ENCODE results near the gene HOXC9.

HOXC9 gene

DNA sequence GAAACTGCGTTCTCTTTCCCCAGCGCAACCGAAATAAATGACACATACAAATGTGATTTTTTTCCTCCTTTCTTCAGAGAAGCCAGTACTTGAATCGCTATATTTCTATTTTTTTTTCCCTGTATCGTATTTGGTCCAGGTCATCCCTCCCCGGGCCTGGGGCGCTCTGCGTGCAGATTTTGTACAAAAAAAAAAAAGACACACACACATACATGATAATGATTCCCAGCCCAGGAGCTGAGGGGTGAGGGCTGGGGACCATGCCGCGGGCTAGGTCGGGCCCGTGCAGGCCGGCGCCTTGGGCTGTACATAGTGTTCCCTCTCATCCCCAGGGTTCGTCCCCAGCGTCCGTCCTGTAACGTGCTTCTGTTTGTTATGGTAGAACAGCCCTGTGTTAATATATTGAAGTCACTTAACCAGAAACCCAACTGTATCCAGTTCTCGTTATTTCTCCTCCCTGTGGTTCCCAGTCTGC is 3.0 kb downstream of the HOXC9 start:
- no peak for DNase-seq

DNA sequence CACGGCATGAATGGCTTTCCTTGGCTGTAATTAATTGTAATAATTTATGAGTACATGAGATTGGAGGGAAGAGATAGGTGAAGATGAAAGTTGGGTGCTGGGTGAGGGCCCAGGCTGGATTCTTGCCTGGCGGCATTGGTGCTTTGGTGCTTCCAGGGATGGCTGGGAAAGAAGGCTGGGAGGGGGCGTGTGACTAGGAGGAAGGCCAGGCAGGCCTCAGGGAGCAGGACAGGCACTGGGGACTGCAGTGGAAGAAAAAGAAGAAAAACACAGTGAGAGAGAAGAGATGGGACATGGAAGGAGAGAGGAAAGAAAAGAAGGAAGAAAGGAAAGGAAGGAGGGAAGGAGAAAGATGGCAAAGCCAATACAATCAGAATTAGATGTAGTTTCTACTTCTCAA is 3.7 kb downstream of the HOXC9 start:
- no peak for DNase-seq

DNA sequence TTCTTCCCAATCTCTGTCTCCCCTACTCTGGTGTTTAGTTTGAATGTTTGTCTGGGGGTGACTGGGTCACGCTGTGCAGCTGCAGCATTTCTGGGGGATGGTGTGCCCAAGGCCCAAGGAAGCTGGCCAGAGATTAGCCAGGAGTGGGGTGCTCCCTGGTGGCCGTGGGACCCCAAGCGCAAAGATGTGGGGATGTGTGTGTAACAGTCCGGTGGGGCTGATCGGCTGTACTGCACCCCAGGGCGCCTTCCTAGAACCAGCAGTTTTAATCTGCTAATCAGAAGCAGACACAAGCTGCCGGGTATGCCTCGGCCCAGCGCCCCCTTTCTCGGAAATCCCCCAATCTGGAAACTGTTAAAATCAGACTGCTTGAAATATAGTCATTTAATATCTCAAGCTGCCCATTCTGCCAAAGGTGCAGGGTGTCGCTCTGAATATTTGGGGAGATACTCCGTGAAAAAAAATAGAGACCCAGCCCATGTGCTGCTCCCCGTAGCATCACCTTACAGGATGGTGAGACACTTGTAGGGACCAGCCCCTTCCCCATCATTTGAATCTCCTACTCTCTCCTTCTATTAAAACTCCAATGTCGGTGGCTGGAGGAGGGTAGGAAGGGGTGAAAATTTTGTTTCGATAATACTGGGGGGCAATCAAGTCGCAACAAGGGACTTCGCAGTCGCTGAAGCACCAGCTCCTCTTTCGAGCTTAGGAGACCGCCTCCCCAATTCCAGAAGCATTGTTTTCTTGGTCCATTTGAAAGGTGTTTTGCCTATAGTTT is 4.3 kb downstream of the HOXC9 start:
- DNase-seq = no peak

DNA sequence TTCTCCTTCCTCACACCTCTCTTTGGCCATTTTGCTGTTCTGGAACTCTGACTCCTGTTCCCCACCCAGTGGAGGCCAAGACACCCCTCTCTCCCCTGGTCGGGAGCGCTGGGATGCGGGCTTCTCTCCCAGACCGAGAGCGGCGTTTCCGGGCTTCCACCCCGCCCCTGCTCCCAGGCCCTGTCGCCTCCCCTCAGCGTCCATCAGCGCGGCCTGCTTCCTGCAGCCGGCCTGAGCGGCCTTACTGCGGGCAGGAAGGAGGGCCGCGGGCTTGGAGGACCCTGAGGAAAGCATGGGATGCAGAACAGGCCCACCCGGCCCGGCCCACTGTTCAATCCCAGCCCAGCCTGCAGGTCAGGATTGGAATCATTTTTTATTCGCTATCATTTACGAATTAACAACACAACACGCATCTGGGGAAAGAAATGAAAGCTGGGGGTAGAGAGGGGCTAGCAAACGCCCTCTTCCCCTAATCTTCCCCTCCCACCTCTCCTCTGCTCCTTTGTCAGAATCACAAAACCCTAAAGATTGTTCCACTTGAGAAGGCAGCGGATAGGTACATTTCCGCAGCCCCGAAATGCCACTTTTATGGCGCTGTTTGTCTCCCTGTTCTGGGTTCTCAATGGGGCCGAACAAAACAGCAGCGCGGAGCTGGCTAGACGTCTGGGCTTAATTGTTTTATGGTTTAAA is 5.0 kb downstream of the HOXC9 start:
- DNase-seq = no peak

DNA sequence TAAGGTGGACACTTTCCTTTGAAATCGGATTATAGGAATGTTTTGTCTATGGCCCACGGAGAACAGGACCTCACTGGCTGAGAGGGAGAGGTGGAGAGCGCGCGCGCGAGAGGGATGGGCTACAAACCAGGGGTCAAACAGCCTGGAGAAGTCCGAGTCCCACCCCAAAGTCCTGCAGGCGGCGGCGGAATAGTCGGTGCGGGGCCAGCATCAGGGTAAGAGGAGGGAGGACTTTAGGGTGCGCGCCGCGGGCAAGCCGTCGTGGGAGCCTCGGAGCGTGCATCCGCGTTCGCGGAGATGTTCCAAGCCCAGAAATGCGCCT is 5.5 kb downstream of the HOXC9 start:
- DNase-seq = no peak

DNA sequence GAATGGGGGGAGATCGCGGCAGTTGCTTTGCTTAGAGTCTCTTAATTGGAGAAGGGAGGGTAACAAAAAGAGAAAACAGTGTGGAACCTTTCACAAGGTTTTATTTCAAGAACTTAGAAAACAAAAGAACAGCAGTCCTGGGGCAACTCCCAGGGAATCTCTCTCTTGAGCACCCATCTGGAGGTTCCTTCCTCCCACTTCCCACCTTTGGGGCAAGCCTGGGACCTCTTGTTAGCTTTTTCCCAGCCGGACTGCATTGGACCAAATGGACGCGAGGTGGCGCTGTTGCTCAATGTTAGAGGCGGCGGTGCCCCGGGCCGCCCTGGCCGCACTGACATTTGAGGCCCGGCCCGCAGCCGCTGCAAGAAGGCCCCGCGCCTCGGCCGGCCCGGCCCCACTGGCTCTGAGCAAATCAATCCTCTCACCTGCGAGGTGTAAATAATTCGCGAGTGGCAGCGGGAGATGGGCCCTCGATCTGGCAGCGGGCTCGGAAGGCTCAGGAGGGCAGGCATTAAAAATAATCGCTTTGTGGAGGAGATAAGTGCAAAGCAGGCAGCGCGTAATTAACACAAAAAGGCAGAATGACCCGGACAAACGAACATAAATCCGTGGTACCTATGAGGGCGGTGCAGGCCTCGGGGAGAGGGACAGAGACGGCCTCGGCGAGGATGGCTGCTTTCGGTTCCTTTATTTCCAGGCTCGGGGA is 6.0 kb downstream of the HOXC9 start:
- DNase-seq = peak; percentile 57 to 88 (median 74)

DNA sequence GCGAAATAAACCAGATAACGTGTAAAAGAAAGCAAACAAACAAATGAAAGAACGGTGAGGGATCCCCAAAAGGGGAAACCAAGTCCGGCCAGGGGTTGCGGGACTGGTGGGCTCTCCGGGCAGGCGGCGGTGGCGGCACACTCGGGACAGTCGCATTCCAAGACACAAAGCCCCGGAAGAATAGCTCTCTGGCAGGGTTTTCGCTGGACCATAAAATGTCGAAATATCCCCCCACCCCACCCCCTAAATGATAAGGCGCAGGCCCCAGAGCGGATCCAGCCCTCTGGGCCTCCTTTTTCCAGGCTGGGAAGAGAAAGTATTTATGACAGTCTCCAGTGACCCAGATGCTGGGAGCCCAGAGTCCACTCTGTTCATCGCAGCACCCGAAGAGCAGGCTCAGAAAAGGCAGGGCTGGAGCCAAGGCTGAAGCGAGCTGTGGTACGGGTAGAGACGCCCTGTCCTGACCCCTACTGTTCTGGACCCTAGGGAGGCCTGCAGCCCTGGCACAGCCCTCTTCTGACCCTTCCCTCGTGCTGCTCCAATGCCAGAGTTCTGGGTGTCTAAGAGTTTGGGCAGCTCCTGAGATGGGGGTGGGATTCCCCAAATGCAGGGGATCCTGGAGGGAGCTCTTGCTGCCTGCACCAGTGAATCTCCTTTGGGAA is 6.7 kb downstream of the HOXC9 start:
- DNase-seq = no peak

DNA sequence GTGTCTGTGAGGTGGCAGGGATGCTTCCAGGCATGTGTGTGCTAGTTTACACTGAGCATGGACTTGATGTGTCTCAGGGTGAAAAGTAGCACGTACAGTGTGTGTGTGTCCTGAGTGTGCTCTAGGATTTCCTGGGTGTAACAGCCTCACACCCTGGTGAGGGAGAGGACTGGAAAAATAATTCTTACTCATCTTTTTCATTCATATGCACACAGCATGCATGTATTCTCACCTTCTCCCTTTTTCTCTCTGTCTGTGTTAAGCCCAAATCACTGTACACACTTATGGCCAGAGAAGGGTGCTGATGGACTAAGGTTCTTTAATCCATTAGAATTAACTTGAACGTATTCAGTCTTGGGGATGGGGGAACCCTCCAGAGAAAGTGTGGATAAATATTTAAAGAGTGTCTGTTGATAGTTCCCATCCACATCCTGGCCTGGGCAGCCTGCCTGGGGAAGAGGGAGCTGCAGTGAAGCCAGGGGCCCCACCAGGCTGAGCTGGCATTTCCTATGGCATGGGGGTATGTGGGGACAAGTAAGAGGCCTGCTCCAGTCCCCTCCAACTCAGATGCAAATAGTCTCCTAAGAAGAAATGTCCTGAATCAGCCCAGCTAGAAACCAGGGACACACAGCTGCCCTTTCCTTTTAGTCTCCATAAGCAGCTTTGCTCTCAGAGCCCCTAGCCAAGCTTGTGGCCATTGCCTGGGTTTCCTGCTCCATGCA is 7.7 kb downstream of the HOXC9 start:
- DNase-seq = no peak

DNA sequence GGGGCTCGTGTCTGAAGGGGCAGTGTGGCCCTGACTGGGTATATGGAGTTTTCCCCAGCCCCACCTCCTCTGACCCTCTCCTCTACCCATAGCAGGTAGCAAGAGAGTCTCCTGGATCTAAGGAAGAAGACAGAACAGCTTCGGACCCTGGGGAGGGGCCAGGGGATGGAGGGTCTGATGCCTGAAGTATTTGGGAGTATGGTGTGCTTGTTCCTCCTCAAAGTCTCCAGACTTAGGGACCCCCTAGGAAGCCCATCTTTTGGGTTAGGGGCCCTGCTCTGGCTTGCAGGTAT is 8.2 kb downstream of the HOXC9 start:
- no peak for DNase-seq

DNA sequence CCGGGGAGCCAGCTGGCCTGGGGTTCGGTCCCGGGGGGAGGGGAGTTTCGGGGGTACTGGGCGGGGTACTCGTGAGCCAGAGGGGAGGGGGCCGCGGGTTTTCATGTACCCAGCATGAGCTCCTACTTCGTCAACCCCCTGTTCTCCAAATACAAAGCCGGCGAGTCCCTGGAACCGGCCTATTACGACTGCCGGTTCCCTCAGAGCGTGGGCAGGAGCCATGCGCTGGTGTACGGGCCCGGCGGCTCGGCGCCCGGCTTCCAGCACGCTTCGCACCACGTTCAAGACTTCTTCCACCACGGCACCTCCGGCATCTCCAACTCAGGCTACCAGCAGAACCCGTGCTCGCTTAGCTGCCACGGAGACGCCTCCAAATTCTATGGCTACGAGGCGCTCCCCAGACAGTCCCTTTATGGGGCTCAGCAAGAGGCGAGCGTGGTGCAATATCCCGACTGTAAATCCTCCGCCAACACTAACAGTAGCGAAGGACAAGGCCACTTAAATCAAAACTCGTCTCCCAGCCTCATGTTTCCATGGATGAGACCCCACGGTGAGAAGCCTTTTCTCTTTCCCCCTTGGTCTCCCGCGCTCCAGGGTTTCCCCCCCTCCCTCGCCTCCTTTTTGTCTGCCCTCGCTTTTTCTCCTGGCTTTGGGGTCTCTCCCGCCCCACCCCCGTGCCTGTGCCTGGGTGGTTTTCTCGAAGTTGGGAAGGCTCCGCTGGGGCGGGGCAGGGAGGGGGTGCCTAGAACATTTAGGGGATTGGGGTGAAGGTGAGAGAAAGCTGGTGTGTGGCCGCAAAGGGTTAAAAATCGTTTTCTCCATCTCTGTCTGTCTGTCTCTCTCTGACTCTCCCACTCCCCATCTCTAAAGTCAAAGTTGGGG is 9.5 kb downstream of the HOXC9 start:
- no peak for DNase-seq

DNA sequence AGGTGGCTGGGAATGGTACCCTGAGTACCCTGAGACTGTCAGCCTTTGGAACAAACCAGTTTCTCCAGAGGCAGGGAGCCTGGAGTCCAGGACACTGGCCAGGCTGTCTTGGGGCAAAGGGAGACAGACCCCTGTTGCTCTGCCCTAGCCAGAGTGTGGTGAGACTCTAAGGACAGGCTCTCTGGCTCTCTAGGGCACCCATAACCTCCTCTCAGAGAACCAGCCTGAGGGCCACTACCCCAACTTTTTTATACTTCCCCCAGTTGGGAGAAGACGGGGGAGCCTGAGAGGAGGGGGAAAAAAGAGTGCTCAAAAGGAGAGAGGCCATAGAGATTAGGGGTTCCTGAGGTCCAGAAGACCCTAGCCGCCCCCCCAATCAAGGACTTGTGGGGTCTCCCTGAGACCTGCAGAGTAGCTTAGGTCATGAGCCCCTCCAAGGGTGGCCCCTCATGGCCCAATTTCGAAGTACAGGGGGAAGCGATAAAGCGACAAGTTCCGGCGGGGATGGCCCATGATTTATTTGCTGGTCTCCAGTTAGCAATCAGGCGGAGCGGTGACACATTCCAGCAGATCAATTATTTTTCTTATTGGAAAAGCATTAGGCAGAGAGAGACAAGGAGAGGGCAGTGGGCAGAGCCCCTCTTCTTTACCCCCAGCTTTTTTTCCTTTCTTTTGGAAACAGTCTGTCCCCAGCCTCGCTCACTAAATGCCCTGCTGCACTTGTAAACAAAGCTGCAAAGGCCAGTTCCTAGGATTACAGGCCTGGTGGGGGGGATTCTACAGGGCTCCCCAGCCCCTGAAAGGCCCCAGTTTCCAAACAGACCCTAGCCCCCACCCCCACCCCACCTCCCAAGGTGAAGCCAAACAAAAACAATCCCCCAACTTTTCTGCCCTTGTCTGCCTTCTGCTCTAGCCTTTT is 10.4 kb downstream of the HOXC9 start:
- DNase-seq = no peak

DNA sequence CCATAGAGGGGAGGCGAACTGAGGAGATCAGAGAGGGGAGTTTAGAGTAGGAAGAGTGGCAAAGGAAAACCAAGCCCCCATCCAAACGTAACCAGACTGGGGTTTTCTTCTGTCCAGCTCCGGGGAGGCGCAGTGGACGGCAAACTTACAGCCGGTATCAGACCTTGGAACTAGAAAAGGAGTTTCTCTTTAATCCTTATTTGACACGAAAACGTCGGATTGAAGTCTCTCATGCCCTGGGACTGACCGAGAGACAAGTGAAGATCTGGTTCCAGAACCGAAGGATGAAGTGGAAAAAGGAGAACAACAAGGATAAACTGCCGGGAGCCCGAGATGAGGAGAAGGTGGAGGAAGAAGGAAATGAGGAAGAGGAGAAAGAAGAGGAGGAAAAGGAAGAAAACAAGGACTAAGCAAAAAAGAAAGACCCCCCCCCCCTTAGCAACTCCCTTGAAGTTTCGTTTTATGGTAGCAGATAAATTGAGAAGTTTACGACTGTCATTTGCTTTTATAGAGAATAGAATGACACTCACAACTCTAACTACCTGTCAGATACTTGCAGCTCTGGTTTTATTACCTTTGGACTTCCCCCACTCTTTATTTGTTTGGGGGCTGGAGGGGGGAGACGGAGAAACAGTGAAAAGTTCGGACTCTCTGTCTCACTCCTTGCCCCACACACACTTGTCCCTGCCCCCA is 11.2 kb downstream of the HOXC9 start:
- DNase-seq = no peak

DNA sequence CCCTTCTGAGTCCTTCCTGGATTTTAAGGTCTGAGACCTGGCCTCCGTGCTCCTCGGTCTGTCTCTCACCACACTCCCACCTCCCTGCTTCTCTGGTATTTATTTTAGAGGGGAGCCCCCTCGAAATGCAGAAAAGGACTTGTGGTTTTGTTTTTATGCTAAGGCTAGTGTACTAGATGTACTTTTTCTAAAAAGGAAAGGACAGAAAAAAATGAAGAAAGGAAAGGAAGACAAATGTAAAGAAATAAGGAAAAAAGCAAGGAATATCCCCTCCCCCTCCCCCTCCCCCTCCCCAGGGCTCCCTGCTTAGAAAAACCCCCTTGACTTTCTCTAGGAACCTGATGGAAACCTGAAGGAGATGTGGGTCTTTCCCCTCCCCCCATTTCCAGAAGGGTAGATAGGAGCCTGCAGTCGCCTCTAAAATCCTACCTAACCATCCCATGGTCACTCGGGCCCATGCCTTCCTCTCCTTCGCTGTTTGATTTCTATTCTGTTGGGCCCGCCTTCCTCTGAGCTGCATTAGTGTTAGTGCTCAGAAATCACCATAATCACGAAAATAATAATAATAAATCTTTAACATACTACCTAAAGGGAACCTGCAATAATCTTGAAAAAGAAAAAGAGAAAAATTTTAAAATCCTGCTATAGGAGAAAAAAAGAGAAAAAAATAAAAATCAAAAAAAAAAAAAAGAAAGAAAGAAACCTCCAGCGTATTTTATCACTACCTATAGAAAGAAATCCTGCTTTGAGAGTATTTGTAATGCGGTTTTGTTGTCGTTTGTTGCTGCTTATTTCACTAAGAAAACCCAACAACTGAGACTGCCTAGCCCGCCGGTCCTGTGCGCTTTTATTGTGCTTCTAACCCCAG is 11.9 kb downstream of the HOXC9 start:
- DNase-seq = no peak

DNA sequence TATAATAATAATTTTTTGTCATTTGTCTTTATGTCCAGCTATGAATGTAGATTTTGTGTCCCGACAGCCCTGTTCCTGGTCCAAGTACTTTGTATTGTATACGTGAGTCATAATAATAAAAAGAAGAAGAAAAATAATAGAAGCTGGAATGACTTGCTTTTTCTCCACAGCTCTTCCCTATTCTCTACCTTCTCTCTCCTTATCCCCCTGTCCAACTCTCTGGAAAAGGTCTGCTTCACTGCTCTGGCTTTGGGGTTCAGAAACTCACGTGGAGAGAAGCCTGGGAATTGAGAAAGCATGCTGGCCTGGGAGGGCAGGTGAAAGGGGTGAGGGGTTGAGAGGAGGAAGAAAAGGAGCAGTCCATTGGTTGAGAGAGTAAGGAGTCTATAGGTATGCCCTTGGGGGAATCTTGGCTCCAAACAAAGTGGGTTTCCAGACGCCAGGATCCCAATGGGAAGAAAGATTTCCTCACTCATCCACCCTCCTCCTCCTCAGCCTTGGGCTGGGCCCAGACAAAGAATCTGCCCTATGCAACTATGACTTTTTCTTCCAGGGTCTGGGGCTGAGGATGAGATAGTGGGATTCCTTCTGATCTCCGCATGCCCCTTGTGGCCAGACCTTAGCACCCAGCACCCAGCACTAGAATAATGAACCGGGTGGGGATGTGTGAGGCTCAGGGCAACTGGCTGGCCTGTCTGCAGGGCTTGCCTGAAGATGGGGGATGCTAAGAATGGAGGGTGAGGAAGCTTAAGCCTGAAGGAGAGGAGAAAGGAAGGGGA is 12.9 kb downstream of the HOXC9 start:
- DNase-seq = no peak

DNA sequence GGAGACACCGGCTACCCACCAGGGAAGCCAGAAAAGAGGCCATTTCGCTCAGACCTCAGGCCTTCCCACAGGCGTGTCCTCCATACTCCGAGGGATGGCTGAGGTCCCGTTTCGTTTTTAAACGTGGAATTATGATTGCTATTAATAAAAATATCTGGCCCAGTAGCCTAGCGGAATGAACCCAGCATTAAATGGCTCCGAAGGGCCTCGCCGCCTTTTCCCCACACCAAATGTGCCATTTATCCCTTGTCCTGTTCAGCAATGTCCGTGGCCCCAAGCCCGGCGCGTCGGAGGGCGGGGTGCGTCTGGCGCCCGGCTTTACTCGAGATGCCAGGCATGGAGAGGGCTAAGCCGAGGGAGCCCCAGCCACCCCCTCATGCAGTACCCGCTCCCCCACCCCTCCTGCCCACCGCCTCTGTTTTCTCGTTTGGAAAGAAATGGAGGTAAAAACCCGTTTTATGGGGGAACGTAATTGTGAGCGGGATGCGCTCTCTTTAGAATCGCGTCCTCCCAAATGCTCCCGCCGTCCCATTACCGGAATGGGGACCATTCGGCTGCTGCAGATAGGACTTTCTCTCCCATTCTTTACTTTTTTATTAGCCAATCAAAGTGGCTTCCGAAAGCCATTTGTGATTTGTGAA is 14.5 kb downstream of the HOXC9 start:
- no peak for DNase-seq

DNA sequence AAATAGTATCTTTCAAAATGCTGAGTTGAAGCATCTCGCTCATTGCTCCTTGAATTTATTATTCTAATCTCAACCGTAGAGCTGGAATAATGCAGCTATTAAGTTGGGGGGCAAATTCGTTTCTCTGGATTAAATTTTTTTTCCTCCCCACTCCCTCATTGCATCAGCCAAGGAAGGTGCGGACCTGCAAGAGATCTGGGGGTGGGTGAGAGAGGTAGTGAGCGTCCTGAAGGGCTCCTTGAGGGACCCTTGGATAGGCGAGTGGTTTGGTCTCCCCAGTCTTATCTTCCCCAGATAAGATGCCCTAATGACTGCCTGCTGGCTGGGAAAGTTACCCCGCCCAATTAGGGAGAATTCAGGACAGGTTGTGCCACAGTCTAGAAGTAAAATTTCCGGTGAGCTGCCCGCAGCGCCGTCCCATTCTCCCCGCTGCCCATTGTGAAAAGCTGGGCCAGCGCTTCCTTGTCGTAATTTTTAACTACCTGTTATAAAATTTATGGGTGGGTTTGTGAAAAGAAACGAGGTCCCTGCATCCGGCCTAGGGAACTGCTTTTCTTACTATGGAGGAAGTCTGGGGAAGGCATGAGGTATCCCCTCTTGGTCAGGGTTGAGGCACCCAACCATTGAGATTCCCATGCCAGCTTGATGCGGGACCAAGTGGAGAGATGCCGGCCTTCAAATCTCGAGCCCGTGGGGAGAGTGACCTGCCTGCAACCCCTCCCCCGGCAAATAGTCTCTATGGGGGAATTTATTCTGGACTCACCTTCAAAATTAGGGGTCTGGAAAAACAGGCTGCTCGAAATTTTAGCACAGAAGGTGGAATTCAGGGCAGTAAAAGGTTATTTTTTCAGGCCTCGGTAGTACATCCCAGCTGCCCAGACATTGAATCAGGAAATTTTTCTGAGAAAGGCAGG is 15.3 kb downstream of the HOXC9 start:
- no peak for DNase-seq

DNA sequence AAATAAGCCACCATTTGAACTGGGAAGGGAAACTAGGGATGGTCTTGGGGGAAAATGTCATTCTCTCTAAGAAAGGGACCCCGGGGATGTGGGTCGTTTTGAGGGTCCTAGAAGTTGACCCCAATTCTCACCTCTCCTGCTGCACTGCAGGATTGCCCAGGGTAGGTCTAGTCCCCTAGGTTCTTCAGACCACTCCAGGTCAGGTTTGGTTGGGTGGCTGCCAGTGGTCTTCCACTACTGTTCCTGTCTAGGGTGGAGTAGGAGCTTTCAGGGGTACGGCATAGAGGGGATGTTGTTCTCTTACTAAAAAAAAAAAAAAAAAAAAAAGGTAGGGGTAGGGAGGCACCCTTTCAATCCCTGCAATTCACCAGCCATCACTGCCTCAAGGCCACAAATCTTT is 16.1 kb downstream of the HOXC9 start:
- DNase-seq = no peak

Data from T-helper 1 cell (primary cell).